ENCODE measurements around the gene ASPG.

DNA sequence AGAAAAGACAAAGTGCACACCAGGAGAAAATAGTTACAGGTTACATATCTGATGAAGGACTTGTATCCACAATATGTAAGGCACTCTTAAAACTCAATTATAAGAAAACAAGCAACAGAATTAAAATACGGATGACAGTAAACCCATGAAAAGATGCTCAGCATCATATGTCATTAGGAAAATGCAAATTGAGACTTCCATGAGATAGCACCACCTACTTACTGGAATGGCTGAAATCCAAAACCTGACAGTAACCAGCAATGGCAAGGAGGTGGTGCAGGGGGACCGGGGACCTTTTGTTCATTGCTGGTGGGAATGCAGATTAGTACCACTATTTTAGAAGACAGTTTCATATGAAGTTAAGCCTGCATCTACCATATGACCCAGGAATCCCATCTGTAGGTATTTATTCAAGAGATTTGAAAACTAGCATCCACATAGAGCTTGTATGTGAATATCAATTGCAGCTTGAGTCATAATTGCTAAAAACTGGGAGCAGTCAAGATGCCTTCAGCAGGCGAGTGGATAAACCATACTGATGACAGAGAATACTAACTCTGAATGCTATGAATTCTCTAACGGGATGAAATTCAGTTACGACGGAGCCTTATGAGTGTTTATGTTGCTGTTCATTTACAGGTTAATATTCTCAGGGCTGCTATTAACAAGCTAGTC, 43.9 kb upstream of the ASPG start:
- TF ChIP-seq, protein P1, sequence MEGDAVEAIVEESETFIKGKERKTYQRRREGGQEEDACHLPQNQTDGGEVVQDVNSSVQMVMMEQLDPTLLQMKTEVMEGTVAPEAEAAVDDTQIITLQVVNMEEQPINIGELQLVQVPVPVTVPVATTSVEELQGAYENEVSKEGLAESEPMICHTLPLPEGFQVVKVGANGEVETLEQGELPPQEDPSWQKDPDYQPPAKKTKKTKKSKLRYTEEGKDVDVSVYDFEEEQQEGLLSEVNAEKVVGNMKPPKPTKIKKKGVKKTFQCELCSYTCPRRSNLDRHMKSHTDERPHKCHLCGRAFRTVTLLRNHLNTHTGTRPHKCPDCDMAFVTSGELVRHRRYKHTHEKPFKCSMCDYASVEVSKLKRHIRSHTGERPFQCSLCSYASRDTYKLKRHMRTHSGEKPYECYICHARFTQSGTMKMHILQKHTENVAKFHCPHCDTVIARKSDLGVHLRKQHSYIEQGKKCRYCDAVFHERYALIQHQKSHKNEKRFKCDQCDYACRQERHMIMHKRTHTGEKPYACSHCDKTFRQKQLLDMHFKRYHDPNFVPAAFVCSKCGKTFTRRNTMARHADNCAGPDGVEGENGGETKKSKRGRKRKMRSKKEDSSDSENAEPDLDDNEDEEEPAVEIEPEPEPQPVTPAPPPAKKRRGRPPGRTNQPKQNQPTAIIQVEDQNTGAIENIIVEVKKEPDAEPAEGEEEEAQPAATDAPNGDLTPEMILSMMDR (conservative IDR thresholded peaks at IDR 0.05; ENCODE audit: low read length): no peak
- TF ChIP-seq EZH2phosphoT487 (IDR thresholded peaks at IDR 0.05; ENCODE audit: borderline replicate concordance, low read depth, low read length): no peak

Measured in OCI-LY7 (cell line).